ENCODE data around the gene SSR1.
"Not testable (repeated sequence)": the region's sequence is repeated elsewhere in the genome, so short reads cannot be mapped to it uniquely, and the experiment has no call there.

Gene SSR1

GRCh38 chr6:7323074-7323473 lies 10.1 kb upstream of the SSR1 start:
- Histone ChIP-seq H3K4me3 (ENCODE audit: low read depth, low read length, poor library complexity, severe bottlenecking) (no peak overlapping the region), H3K4me2 (ENCODE audit: low read length) (no peak overlapping the region), H3F3A (ENCODE audit: insufficient read depth, low read length) (no peaks in the 10 kb centered on the region), H3K36me3 (ENCODE audit: insufficient read depth, low read length) (no peaks in the 10 kb centered on the region), H3K9me3 (ENCODE audit: low read length) (no peaks in the 10 kb centered on the region), H3K4me1 (ENCODE audit: insufficient read depth, low read length, severe bottlenecking) (no peaks in the 10 kb centered on the region), H3K27me3 (ENCODE audit: insufficient read depth, low read length) (no peaks in the 10 kb centered on the region), H3K9me2 (ENCODE audit: low read depth, low read length) (no peaks in the 10 kb centered on the region), H2AFZ (ENCODE audit: low read length) (no peak overlapping the region), H3K27ac (ENCODE audit: low read depth, low read length, poor library complexity, severe bottlenecking) (no peak overlapping the region), H3K9ac (ENCODE audit: low read length) (no peak overlapping the region), H3K79me2 (ENCODE audit: insufficient read depth, low read length) (no peaks in the 10 kb centered on the region), H4K20me1 (ENCODE audit: insufficient read depth, low read length) (no peaks in the 10 kb centered on the region)
- TF ChIP-seq CTCF (IDR thresholded peaks at IDR 0.05; ENCODE audit: low read length) (no peak), EZH2 (IDR thresholded peaks at IDR 0.05; ENCODE audit: borderline replicate concordance, low read length) (no peak)

- not testable (repeated sequence) for H3K9ac ChIP-seq (ENCODE audit: low read length); H3K4me3 ChIP-seq (ENCODE audit: low read depth, low read length, poor library complexity, severe bottlenecking); H3K4me1 ChIP-seq (ENCODE audit: insufficient read depth, low read length, severe bottlenecking); H3K9me3 ChIP-seq (ENCODE audit: low read length); H4K20me1 ChIP-seq (ENCODE audit: insufficient read depth, low read length); H3K27me3 ChIP-seq (ENCODE audit: insufficient read depth, low read length); H3K9me2 ChIP-seq (ENCODE audit: low read depth, low read length); H3K4me2 ChIP-seq (ENCODE audit: low read length); H3K79me2 ChIP-seq (ENCODE audit: insufficient read depth, low read length); H3K36me3 ChIP-seq (ENCODE audit: insufficient read depth, low read length); H3F3A ChIP-seq (ENCODE audit: insufficient read depth, low read length); H3K27ac ChIP-seq (ENCODE audit: low read depth, low read length, poor library complexity, severe bottlenecking); H2AFZ ChIP-seq (ENCODE audit: low read length)
Measured at GRCh38 chr6:7321866-7322265, 8.9 kb upstream of the SSR1 start.

- H3K9ac ChIP-seq (ENCODE audit: low read length); H3K4me1 ChIP-seq (ENCODE audit: insufficient read depth, low read length, severe bottlenecking); H3K4me3 ChIP-seq (ENCODE audit: low read depth, low read length, poor library complexity, severe bottlenecking); H3K36me3 ChIP-seq (ENCODE audit: insufficient read depth, low read length); H3K27ac ChIP-seq (ENCODE audit: low read depth, low read length, poor library complexity, severe bottlenecking); H3K79me2 ChIP-seq (ENCODE audit: insufficient read depth, low read length); H3K9me2 ChIP-seq (ENCODE audit: low read depth, low read length); H3K27me3 ChIP-seq (ENCODE audit: insufficient read depth, low read length); H3K4me2 ChIP-seq (ENCODE audit: low read length); H3F3A ChIP-seq (ENCODE audit: insufficient read depth, low read length); H4K20me1 ChIP-seq (ENCODE audit: insufficient read depth, low read length); H3K9me3 ChIP-seq (ENCODE audit: low read length); H2AFZ ChIP-seq (ENCODE audit: low read length): not testable (repeated sequence)
Measured at GRCh38 chr6:7319406-7319805, 6.4 kb upstream of the SSR1 start.

GRCh38 chr6:7317538-7317937 lies 4.5 kb upstream of the SSR1 start:
- peaks cover 8% of the 10 kb centered on the region for H3K4me1 ChIP-seq (ENCODE audit: insufficient read depth, low read length, severe bottlenecking)

More at GRCh38 chr6:7317538-7317937, 4.5 kb upstream of the SSR1 start:
- Histone ChIP-seq H3K4me3 (ENCODE audit: low read depth, low read length, poor library complexity, severe bottlenecking) (no peak overlapping the region), H3K4me2 (ENCODE audit: low read length) (no peak overlapping the region), H3K36me3 (ENCODE audit: insufficient read depth, low read length) (no peaks in the 10 kb centered on the region), H3F3A (ENCODE audit: insufficient read depth, low read length) (no peaks in the 10 kb centered on the region), H3K9me3 (ENCODE audit: low read length) (no peaks in the 10 kb centered on the region), H3K79me2 (ENCODE audit: insufficient read depth, low read length) (peaks cover 4% of the 10 kb centered on the region; the same call in 1 of the 2 replicates), H3K9ac (ENCODE audit: low read length) (no peak overlapping the region), H3K9me2 (ENCODE audit: low read depth, low read length) (no peaks in the 10 kb centered on the region), H3K27me3 (ENCODE audit: insufficient read depth, low read length) (no peaks in the 10 kb centered on the region), H3K27ac (ENCODE audit: low read depth, low read length, poor library complexity, severe bottlenecking) (no peak overlapping the region), H2AFZ (ENCODE audit: low read length) (no peak overlapping the region), H4K20me1 (ENCODE audit: insufficient read depth, low read length) (no peaks in the 10 kb centered on the region)
- TF ChIP-seq EZH2 (IDR thresholded peaks at IDR 0.05; ENCODE audit: borderline replicate concordance, low read length) (no peak), CTCF (IDR thresholded peaks at IDR 0.05; ENCODE audit: low read length) (no peak)

All from OCI-LY1 (cell line).